Naive thymus-derived CD4-positive, alpha-beta T cell (primary cell): ENCODE results near the gene TTC4. TPM values are rescaled to one million over a fixed set of nuclear protein-coding genes. Genes with fewer than 3 reads are reported as not detected.

ENCODE experiments used
- ATAC-seq: fragments of 150-1000 bp; cut with Tn5 transposase; 2 replicates; pipeline ENCODE4 v1.10.0; 2021; ENCODE audit warnings: mild to moderate bottlenecking, moderate library complexity
- CTCF ChIA-PET: fragments of 350-600 bp; sonication (Branson Sonifier 250); formaldehyde crosslinking; loops from one replicate; lab custom pipeline; 2021; ENCODE audit warnings: antibody characterized with exemption; lab: Charles Lee
- POLR2A ChIA-PET: fragments of 350-600 bp; sonication (Branson Sonifier 250); formaldehyde crosslinking; loops from one replicate; lab custom pipeline; 2021; ENCODE audit warnings: antibody characterized with exemption, inconsistent platforms; lab: Charles Lee
- DNase-seq, 9 donors: peaks; one replicate each; pipeline versions ENCODE4 v3.0.0 to v3.0.0-alpha.2; 2020 to 2022; ENCODE audit warnings: mixed read lengths in 1 of 9
- H3K27ac ChIP-seq: one replicate; pipeline ENCODE4 v1.7.0; 2013; ENCODE audit warnings: mild to moderate bottlenecking, low read depth, low read length, moderate library complexity
- H3K27me3 ChIP-seq, 2 donors: one replicate each; pipeline ENCODE4 v1.7.0; 2013; ENCODE audit warnings: low read length in 2 of 2, mild to moderate bottlenecking in 2 of 2, moderate library complexity in 2 of 2; ENCODE audit not compliant: control insufficient read depth in 2 of 2, insufficient read depth in 2 of 2
- H3K36me3 ChIP-seq, 3 experiments: 1 replicate in 2 of 3; 2 replicates in 1 of 3; pipeline ENCODE4 v1.7.0; 2013; ENCODE audit warnings: low read length in 3 of 3, mild to moderate bottlenecking in 3 of 3, moderate library complexity in 1 of 3; ENCODE audit not compliant: insufficient read depth in 3 of 3, control insufficient read depth in 2 of 3
- H3K4me1 ChIP-seq, 2 donors: one replicate each; pipeline ENCODE4 v1.7.0; 2013; ENCODE audit warnings: low read length in 2 of 2, mild to moderate bottlenecking in 2 of 2, moderate library complexity in 1 of 2; ENCODE audit not compliant: control insufficient read depth in 2 of 2, insufficient read depth in 2 of 2
- H3K4me3 ChIP-seq: 2 replicates; pipeline ENCODE4 v1.7.0; 2013; ENCODE audit warnings: mild to moderate bottlenecking, low read length
- H3K9me3 ChIP-seq, 3 experiments: 1 replicate in 2 of 3; 2 replicates in 1 of 3; pipeline ENCODE4 v1.7.0; 2013; ENCODE audit warnings: low read length in 3 of 3; ENCODE audit not compliant: control insufficient read depth in 2 of 3
- H3K27ac Mint-ChIP-seq, 9 donors: one replicate each; pipeline ENCODE4 v1.8.0; 2020 to 2022; ENCODE audit warnings: mixed read lengths in 9 of 9, mild to moderate bottlenecking in 8 of 9, moderate library complexity in 5 of 9, inconsistent platforms in 2 of 9
- H3K27me3 Mint-ChIP-seq, 5 donors: one replicate each; pipeline ENCODE4 v1.8.0; 2021 to 2022; ENCODE audit warnings: mixed read lengths in 5 of 5, mild to moderate bottlenecking in 1 of 5
- H3K36me3 Mint-ChIP-seq, 5 donors: one replicate each; pipeline ENCODE4 v1.8.0; 2020 to 2022; ENCODE audit warnings: mixed read lengths in 5 of 5, mild to moderate bottlenecking in 3 of 5, inconsistent platforms in 1 of 5
- H3K4me1 Mint-ChIP-seq, 7 donors: one replicate each; pipeline ENCODE4 v1.8.0; 2020 to 2022; ENCODE audit warnings: mixed read lengths in 7 of 7, mild to moderate bottlenecking in 3 of 7, inconsistent platforms in 1 of 7
- H3K4me3 Mint-ChIP-seq, 10 donors: one replicate each; pipeline ENCODE4 v1.8.0; 2020 to 2022; ENCODE audit warnings: mild to moderate bottlenecking in 10 of 10, mixed read lengths in 10 of 10, moderate library complexity in 6 of 10, inconsistent platforms in 2 of 10
- H3K9me3 Mint-ChIP-seq, 11 donors: one replicate each; pipeline ENCODE4 v1.8.0; 2020 to 2022; ENCODE audit warnings: mixed read lengths in 11 of 11, mild to moderate bottlenecking in 4 of 11, inconsistent platforms in 1 of 11, moderate library complexity in 1 of 11
- intact Hi-C, 2 donors: fragments of 100-400 bp; cut with micrococcal nuclease; formaldehyde crosslinking; loops; one replicate each; pipeline ENCODE4 v1.15.1; 2023
- polyA plus RNA-seq, 2 donors: library from polyadenylated mRNA; unstranded; fragments of 300-500 nt; fragmentation: Illumina TruSeq; gene quantifications; one replicate each; pipeline ENCODE4 v1.2.3, GENCODE V29; 2021
- total RNA-seq, 6 experiments: library from RNA in 5 of 6; stranded (reverse) in 5 of 6; gene quantifications; 1 replicate in 5 of 6; 2 replicates in 1 of 6; pipeline ENCODE4 v1.2.3 and lab custom pipeline; 2021 to 2026

The TTC4 gene
- total and polyA plus RNA-seq, 7 experiments from 2014 or later, result 11.6 to 27.4 (median 21.4) TPM

DNA sequence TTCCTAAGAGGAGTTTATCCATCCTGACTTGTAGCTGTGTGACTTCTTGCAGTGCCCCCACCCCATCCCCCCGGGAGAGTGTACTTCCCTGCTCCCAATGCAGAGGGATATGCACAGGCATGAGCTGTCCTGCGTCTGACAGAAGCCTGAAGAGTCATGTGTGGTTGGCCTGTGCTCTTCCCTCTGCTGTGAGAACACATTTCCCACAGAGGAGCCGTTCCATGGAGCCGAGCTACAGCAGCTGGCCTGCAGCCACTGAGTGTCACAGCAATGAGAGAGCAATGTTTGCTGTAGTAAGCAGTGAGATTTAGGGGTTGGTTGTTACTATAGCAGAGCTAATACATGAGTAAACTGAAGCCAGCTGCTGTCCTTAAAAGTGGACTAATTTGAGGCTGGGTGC is 26.6 kb downstream of the TTC4 start:
- Histone ChIP-seq H3K27me3 (no peaks in the 10 kb centered on the region), H3K36me3 (peaks cover 3 to 69% (median 5%) of the 10 kb centered on the region in 3 experiments), H3K4me1 (no peaks in the 10 kb centered on the region), H3K4me3 (no peak overlapping the region), H3K9me3 (no peaks in the 10 kb centered on the region), H3K27ac (no peak overlapping the region)
- H3K9me3 Mint-ChIP-seq, result no peaks in the 10 kb centered on the region
- DNase-seq, result no peak
- CTCF ChIA-PET, result no interaction called here
- no peaks in the 10 kb centered on the region for H3K4me1 Mint-ChIP-seq
- no peak for ATAC-seq
- POLR2A ChIA-PET, result no interaction called here
- intact Hi-C loops, result no loop called here
- H3K36me3 Mint-ChIP-seq, result peaks cover 10 to 44% (median 11%) of the 10 kb centered on the region in 5 donors
- no peak overlapping the region for H3K27ac Mint-ChIP-seq
- no peaks in the 10 kb centered on the region for H3K27me3 Mint-ChIP-seq
- no peak overlapping the region for H3K4me3 Mint-ChIP-seq

DNA sequence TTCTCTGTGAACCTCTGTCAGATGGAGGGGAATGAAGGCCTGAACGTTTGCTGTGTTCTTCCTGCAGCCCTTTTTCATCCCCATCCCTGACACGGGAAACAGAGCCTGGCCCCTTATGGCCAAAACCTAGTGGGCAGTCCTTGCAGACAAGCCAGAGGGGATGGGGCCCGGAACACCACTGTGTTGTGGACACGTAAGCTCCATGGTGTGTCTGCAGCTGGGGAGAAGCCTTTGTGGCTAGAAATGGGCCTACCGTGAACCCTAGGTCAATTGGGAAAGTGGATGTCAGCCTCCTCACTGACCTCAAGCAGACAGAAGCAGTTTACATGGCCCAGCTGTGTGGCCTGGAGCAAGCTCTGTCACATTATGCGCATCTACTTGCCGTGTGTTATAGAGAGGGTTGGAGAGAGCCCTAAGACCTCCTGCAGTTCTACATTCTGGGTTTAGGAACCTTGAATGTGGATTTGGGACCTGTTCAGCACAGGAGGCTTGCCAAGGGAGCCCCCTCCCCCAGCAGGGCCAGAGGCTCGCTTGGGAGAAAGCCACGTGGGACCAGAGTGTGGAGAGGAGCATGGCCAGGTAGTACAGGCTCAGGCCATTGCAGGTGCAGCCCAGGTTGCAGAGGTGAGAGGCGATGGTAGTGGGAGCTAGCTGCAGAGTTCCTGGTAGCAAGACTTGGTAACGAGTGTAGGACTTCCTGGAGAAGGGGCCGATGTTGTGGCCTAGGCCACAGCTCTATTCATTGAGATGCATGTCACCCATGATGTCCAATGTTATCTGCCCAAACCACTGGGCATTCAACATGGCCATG is 28.0 kb downstream of the TTC4 start:
- Histone ChIP-seq H3K9me3 (no peaks in the 10 kb centered on the region), H3K27ac (no peak overlapping the region), H3K4me3 (no peak overlapping the region), H3K27me3 (no peaks in the 10 kb centered on the region), H3K4me1 (no peaks in the 10 kb centered on the region), H3K36me3 (peaks cover 3 to 56% (median 5%) of the 10 kb centered on the region in 3 experiments)
- ChIA-PET POLR2A (no interaction called here), CTCF (no interaction called here)
- Mint-ChIP-seq H3K4me3 (no peak overlapping the region), H3K27ac (peak overlapping the region in 2 of 9 donors; percentile 10 to 42), H3K27me3 (no peaks in the 10 kb centered on the region), H3K36me3 (peaks cover 6 to 33% (median 10%) of the 10 kb centered on the region in 5 donors), H3K9me3 (no peaks in the 10 kb centered on the region), H3K4me1 (no peaks in the 10 kb centered on the region)
- intact Hi-C loops, result no loop called here
- DNase-seq (no peak), ATAC-seq (no peak)

DNA sequence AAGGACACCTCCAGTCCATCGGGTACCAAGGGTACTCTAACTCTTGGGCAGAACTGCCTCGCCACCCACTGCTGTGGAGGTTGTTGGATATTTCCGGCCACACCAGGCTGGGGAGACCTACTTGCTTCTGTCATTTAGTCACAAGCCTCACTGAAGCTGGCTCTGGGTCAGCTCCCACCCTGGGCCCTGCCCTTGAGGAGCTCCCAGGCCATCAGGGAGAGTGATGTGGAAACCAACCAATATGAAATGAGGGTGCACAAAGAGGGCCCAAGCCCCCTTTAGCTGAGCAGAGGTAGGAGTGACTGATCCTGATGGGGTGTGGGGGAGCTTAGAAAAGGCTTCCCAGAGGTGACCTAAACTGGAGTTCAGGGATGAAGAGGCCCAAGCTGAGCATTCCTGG is 29.0 kb downstream of the TTC4 start:
- Histone ChIP-seq H3K27me3 (no peaks in the 10 kb centered on the region), H3K36me3 (peaks cover 3 to 45% (median 5%) of the 10 kb centered on the region in 3 experiments), H3K9me3 (no peaks in the 10 kb centered on the region), H3K27ac (no peak overlapping the region), H3K4me1 (no peaks in the 10 kb centered on the region), H3K4me3 (no peak overlapping the region)
- Mint-ChIP-seq H3K4me3 (no peak overlapping the region), H3K36me3 (peaks cover 1 to 28% (median 10%) of the 10 kb centered on the region in 5 donors), H3K4me1 (no peaks in the 10 kb centered on the region), H3K27ac (no peak overlapping the region), H3K9me3 (no peaks in the 10 kb centered on the region), H3K27me3 (no peaks in the 10 kb centered on the region)
- CTCF ChIA-PET, result no interaction called here
- POLR2A ChIA-PET, result no interaction called here
- DNase-seq (no peak), ATAC-seq (no peak)
- intact Hi-C loops, result no loop called here

DNA sequence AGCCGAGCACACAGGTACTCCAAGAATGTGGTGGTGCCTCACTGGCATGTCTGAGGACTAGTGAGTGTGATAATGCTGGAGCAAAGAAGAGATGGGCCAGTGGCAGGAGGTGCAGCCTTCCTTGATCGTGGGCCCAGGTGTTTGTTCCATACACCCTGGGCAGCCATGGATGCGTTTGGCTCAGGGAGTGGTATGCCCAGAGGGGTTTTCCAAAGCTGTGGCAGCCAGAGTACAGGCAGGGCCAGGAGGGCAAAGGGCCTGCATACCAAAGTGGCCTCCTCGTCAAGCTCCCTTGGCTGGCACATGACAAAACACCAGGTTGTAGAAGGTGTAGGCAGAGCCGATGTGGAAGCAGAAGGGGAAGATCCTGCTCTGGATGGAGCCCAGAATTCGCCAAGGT is 29.6 kb downstream of the TTC4 start:
- no peak overlapping the region for H3K4me3 ChIP-seq
- POLR2A ChIA-PET, result no interaction called here
- no peaks in the 10 kb centered on the region for H3K9me3 Mint-ChIP-seq
- no peaks in the 10 kb centered on the region for H3K4me1 ChIP-seq
- no peaks in the 10 kb centered on the region for H3K9me3 ChIP-seq
- CTCF ChIA-PET, result no interaction called here
- ATAC-seq (no peak), DNase-seq (no peak)
- no peaks in the 10 kb centered on the region for H3K27me3 Mint-ChIP-seq
- intact Hi-C loops, result no loop called here
- peaks cover under 1 to 23% (median 5%) of the 10 kb centered on the region in 5 donors for H3K36me3 Mint-ChIP-seq
- peak overlapping the region in 2 of 9 donors; percentile 48 to 55 for H3K27ac Mint-ChIP-seq
- H3K4me3 Mint-ChIP-seq, result no peak overlapping the region
- H3K27me3 ChIP-seq, result no peaks in the 10 kb centered on the region
- H3K36me3 ChIP-seq, result peaks cover 0 to 39% (median under 1%) of the 10 kb centered on the region in 3 experiments
- no peaks in the 10 kb centered on the region for H3K4me1 Mint-ChIP-seq
- H3K27ac ChIP-seq, result no peak overlapping the region

DNA sequence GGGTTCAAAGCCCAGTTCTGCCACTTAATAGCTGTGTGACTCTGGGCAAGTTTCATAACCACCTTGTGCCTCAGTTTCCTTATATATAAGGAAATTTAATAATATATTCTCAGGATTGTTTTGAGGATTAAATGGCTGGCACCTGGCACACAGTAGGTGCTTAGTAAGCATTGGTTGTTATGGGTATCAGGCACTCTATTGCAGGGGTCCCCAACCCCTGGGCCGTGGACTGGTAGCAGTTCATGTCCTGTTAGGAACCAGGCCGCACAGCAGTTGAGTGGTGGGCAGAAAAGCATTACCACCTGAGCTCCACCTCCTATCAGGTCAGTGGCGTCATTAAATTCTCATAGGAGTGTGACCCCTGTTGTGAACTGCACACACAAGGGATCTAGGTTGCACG is 30.2 kb downstream of the TTC4 start:
- H3K4me3 ChIP-seq, result no peak overlapping the region
- Mint-ChIP-seq H3K27ac (no peak overlapping the region), H3K4me3 (no peak overlapping the region), H3K9me3 (no peaks in the 10 kb centered on the region), H3K27me3 (no peaks in the 10 kb centered on the region), H3K36me3 (peaks cover 0 to 23% (median 5%) of the 10 kb centered on the region in 5 donors), H3K4me1 (no peaks in the 10 kb centered on the region)
- CTCF ChIA-PET, result no interaction called here
- no peak for ATAC-seq
- H3K9me3 ChIP-seq, result no peaks in the 10 kb centered on the region
- no peak for DNase-seq
- peaks cover 0 to 33% (median 0%) of the 10 kb centered on the region in 3 experiments for H3K36me3 ChIP-seq
- H3K27ac ChIP-seq, result no peak overlapping the region
- H3K27me3 ChIP-seq, result no peaks in the 10 kb centered on the region
- no peaks in the 10 kb centered on the region for H3K4me1 ChIP-seq
- POLR2A ChIA-PET, result no interaction called here
- intact Hi-C loops, result no loop called here

DNA sequence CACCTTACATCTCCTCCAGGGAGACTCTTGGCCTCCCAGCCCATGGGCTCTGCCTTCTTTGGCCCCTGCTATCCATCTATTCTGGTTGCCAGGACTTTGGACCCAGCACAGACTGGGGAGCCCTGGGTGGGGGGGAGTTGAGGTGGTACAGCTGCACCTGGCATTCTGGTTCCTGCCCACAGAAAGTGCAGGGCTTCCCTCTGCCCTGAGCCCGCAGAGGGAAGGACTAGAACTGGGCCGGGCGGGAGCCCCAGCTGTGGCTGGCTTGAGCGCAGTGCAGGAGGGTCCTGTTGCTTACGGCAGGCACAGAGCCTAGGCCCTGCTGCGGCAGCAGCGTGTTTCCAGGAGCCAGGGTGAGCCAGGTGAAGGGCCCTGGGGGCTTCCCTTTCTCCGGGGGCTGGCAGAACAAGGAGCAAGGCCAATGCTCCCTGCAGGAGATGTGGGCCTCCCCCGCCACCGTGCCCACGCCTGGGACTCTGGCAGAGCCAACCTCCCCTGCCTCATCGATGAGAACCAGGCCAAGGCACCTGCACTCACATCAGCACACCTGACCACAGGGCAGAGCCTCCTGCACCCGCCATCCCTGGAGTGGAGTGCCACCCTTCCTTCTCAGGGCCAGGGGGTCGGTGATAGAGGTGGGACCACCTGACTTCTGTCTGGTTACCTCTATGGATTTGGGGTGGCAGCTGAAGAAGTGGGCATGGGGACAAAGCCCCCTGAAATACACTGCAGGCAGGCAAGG is 32.6 kb downstream of the TTC4 start:
- no peaks in the 10 kb centered on the region for H3K4me1 Mint-ChIP-seq
- peaks cover 0 to 8% (median 1%) of the 10 kb centered on the region in 5 donors for H3K36me3 Mint-ChIP-seq
- CTCF ChIA-PET, result no interaction called here
- peaks cover 0 to 9% (median 0%) of the 10 kb centered on the region in 3 experiments for H3K36me3 ChIP-seq
- no peaks in the 10 kb centered on the region for H3K27me3 Mint-ChIP-seq
- H3K4me3 Mint-ChIP-seq, result no peak overlapping the region
- intact Hi-C loops, result no loop called here
- no peaks in the 10 kb centered on the region for H3K9me3 ChIP-seq
- H3K27me3 ChIP-seq, result no peaks in the 10 kb centered on the region
- H3K27ac Mint-ChIP-seq, result no peak overlapping the region
- no peak overlapping the region for H3K27ac ChIP-seq
- ATAC-seq, result no peak
- POLR2A ChIA-PET, result no interaction called here
- H3K4me1 ChIP-seq, result no peaks in the 10 kb centered on the region
- no peak for DNase-seq
- no peaks in the 10 kb centered on the region for H3K9me3 Mint-ChIP-seq
- no peak overlapping the region for H3K4me3 ChIP-seq
